Neural crest cell (in vitro differentiated cells): ENCODE data around the gene TDRD10. TPM values are rescaled to one million over a fixed set of nuclear protein-coding genes. Genes with fewer than 3 reads are reported as not detected.

Experiments
- DNase-seq: peaks from one replicate; pipeline ENCODE4 v3.0.0; 2021; ENCODE audit warnings: low read depth, mixed read lengths, low spot score
- H3K27ac Mint-ChIP-seq: one replicate; pipeline ENCODE4 v1.8.0; 2021; ENCODE audit warnings: mild to moderate bottlenecking, mixed read lengths; ENCODE audit not compliant: unreplicated experiment
- H3K27me3 Mint-ChIP-seq: 2 replicates; pipeline ENCODE4 v1.8.0; 2021; ENCODE audit warnings: low read depth, mild to moderate bottlenecking, mixed read lengths
- H3K36me3 Mint-ChIP-seq: 2 replicates; pipeline ENCODE4 v1.8.0; 2021; ENCODE audit warnings: low read depth, mild to moderate bottlenecking, mixed read lengths
- H3K4me1 Mint-ChIP-seq: 2 replicates; pipeline ENCODE4 v1.8.0; 2021; ENCODE audit warnings: mixed read lengths
- H3K4me3 Mint-ChIP-seq: one replicate; pipeline ENCODE4 v1.8.0; 2021; ENCODE audit warnings: mild to moderate bottlenecking, mixed read lengths
- H3K9me3 Mint-ChIP-seq: 2 replicates; pipeline ENCODE4 v1.8.0; 2021; ENCODE audit warnings: mixed read lengths
- CTCF ChIP-seq: fragments of 200-600 bp; sonication (generic); conservative IDR thresholded peaks from 2 replicates; pipeline ENCODE4 v1.5.0; 2021; ENCODE audit warnings: antibody characterized with exemption, mild to moderate bottlenecking
- total RNA-seq: library from RNA; stranded (reverse); gene quantifications from 2 replicates; pipeline ENCODE4 v1.2.1, GENCODE V29; 2021

TDRD10 gene
- total RNA-seq, 1 donor from 2014 or later = not detected

GRCh38 chr1:154547105-154547732 lies 45.2 kb downstream of the TDRD10 start:
- DNase-seq = no peak
- peaks cover 6% of the 10 kb centered on the region for H3K4me1 Mint-ChIP-seq
- peaks cover 8% of the 10 kb centered on the region for H3K27me3 Mint-ChIP-seq
- H3K27ac Mint-ChIP-seq = peak overlapping the region; percentile 51
- no peaks in the 10 kb centered on the region for H3K9me3 Mint-ChIP-seq
- peaks cover 9% of the 10 kb centered on the region for H3K36me3 Mint-ChIP-seq
- no peak for TF ChIP-seq CTCF
- H3K4me3 Mint-ChIP-seq = no peak overlapping the region

GRCh38 chr1:154548028-154548427 lies 46.0 kb downstream of the TDRD10 start:
- no peak overlapping the region for H3K27ac Mint-ChIP-seq
- H3K36me3 Mint-ChIP-seq = peaks cover 9% of the 10 kb centered on the region
- H3K4me1 Mint-ChIP-seq = peaks cover 6% of the 10 kb centered on the region
- H3K4me3 Mint-ChIP-seq = no peak overlapping the region
- DNase-seq = no peak
- peaks cover 4% of the 10 kb centered on the region for H3K27me3 Mint-ChIP-seq
- no peaks in the 10 kb centered on the region for H3K9me3 Mint-ChIP-seq
- TF ChIP-seq CTCF = no peak

GRCh38 chr1:154549202-154549770 lies 47.3 kb downstream of the TDRD10 start:
- no peak for DNase-seq
- Mint-ChIP-seq H3K36me3 (peaks cover 11% of the 10 kb centered on the region), H3K4me3 (no peak overlapping the region), H3K27me3 (peaks cover 4% of the 10 kb centered on the region), H3K4me1 (peaks cover 6% of the 10 kb centered on the region), H3K27ac (peak overlapping the region; percentile 38), H3K9me3 (no peaks in the 10 kb centered on the region)
- no peak for TF ChIP-seq CTCF

GRCh38 chr1:154550070-154550469 lies 48.1 kb downstream of the TDRD10 start:
- no peaks in the 10 kb centered on the region for H3K27me3 Mint-ChIP-seq
- TF ChIP-seq CTCF = no peak
- peaks cover 8% of the 10 kb centered on the region for H3K4me1 Mint-ChIP-seq
- H3K4me3 Mint-ChIP-seq = no peak overlapping the region
- no peak for DNase-seq
- no peak overlapping the region for H3K27ac Mint-ChIP-seq
- no peaks in the 10 kb centered on the region for H3K9me3 Mint-ChIP-seq
- H3K36me3 Mint-ChIP-seq = peaks cover 11% of the 10 kb centered on the region

- no peak for TF ChIP-seq CTCF
- Mint-ChIP-seq H3K4me3 (no peak overlapping the region), H3K27me3 (no peaks in the 10 kb centered on the region), H3K27ac (no peak overlapping the region), H3K36me3 (peaks cover 11% of the 10 kb centered on the region), H3K4me1 (peaks cover 11% of the 10 kb centered on the region), H3K9me3 (no peaks in the 10 kb centered on the region)
- DNase-seq = no peak
These were observed 48.6 kb downstream of the TDRD10 start for GRCh38 chr1:154550657-154551056.
